Esophagus muscularis mucosa (tissue), 4 donors: ENCODE data around the gene MANSC4.

Source experiments
- EP300 ChIP-seq: sonication (generic); formaldehyde crosslinking; IDR thresholded peaks from one replicate; pipeline ENCODE4 v1.6.1; 2017; ENCODE audit warnings: antibody characterized with exemption
- POLR2A ChIP-seq: fragments of 450-650 bp; IDR thresholded peaks from one replicate; pipeline ENCODE4 v1.6.1; 2017; ENCODE audit warnings: antibody characterized with exemption, moderate library complexity, mild to moderate bottlenecking, low read depth
- POLR2AphosphoS5 ChIP-seq, 2 donors: sonication (generic); formaldehyde crosslinking; IDR thresholded peaks; one replicate each; pipeline ENCODE4 v1.6.1; 2017; ENCODE audit warnings: antibody characterized with exemption in 2 of 2
- TF ChIP-seq, protein P1 (sequence below), 3 experiments: fragments of 200-600 bp in 2 of 3; fragments of 450-650 bp in 1 of 3; sonication (generic) in 2 of 3; IDR thresholded peaks; one replicate each; pipeline ENCODE4 v1.5.1; 2017 to 2019; ENCODE audit warnings: antibody characterized with exemption in 3 of 3, mild to moderate bottlenecking in 2 of 3, moderate library complexity in 1 of 3

GRCh38 chr12:27779416-27779919 lies 568 bp downstream of the MANSC4 start:
- TF ChIP-seq POLR2AphosphoS5 (IDR thresholded peaks at IDR 0.05) = no peak
- TF ChIP-seq POLR2A = no peak
- TF ChIP-seq, protein P1, sequence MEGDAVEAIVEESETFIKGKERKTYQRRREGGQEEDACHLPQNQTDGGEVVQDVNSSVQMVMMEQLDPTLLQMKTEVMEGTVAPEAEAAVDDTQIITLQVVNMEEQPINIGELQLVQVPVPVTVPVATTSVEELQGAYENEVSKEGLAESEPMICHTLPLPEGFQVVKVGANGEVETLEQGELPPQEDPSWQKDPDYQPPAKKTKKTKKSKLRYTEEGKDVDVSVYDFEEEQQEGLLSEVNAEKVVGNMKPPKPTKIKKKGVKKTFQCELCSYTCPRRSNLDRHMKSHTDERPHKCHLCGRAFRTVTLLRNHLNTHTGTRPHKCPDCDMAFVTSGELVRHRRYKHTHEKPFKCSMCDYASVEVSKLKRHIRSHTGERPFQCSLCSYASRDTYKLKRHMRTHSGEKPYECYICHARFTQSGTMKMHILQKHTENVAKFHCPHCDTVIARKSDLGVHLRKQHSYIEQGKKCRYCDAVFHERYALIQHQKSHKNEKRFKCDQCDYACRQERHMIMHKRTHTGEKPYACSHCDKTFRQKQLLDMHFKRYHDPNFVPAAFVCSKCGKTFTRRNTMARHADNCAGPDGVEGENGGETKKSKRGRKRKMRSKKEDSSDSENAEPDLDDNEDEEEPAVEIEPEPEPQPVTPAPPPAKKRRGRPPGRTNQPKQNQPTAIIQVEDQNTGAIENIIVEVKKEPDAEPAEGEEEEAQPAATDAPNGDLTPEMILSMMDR (IDR thresholded peaks at IDR 0.05) = no peak
- TF ChIP-seq EP300 = no peak
